Stimulated activated memory B cell treated with anti-CD40 and anti-IgM and Interleukin-4, amounts not matched to agents 10 μg/mL and 1 μg/mL and 100 μg/mL, for 72 hours (primary cell): ENCODE results near the gene PARL.
A peak's percentile ranks its signal among the peaks of the same experiment; 100 is the strongest.
"Not testable (repeated sequence)": the region's sequence is repeated elsewhere in the genome, so short reads cannot be mapped to it uniquely, and the experiment has no call there.

Experiments
- ATAC-seq: fragments of 150-1000 bp; cut with Tn5 transposase; 2 replicates; pipeline ENCODE4 v1.10.0; 2021
- H3K27ac Mint-ChIP-seq: one replicate; pipeline ENCODE4 v1.8.0; 2022; ENCODE audit warnings: mild to moderate bottlenecking, mixed read lengths
- H3K27me3 Mint-ChIP-seq: one replicate; pipeline ENCODE4 v1.8.0; 2022; ENCODE audit warnings: mixed read lengths
- H3K36me3 Mint-ChIP-seq: one replicate; pipeline ENCODE4 v1.8.0; 2022; ENCODE audit warnings: mixed read lengths
- H3K4me1 Mint-ChIP-seq: one replicate; pipeline ENCODE4 v1.8.0; 2022; ENCODE audit warnings: mixed read lengths
- H3K4me3 Mint-ChIP-seq: one replicate; pipeline ENCODE4 v1.8.0; 2022; ENCODE audit warnings: mild to moderate bottlenecking, moderate library complexity, mixed read lengths
- H3K9me3 Mint-ChIP-seq: one replicate; pipeline ENCODE4 v1.8.0; 2022; ENCODE audit warnings: mixed read lengths

The PARL gene

DNA sequence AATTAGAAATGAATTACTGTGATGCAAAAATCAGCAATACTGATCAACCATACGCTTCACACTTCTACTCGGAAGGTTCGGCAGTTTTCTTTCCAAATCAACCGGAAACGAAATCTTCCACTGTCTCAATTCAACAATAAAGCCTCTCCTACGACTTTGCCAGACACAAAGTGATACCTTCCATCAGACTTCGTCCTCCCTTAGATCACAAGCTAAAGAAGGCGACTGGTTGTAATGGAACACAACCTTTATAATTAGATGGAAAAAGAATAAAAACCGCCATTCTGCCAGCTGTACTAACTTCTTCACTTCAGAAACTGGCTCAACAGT lies 618 bp downstream of the PARL start:
- peak; percentile 9 for ATAC-seq
- peak overlapping the region; percentile 97 for H3K27ac Mint-ChIP-seq
- H3K9me3 Mint-ChIP-seq = no peaks in the 10 kb centered on the region

GRCh38 chr3:183883291-183884096 lies 1.2 kb downstream of the PARL start:
- Mint-ChIP-seq H3K4me1 (peaks cover 33% of the 10 kb centered on the region), H3K9me3 (no peaks in the 10 kb centered on the region), H3K36me3 (no peaks in the 10 kb centered on the region), H3K4me3 (peak overlapping the region; percentile 97), H3K27ac (peak overlapping the region; percentile 97), H3K27me3 (peaks cover 11% of the 10 kb centered on the region)
- ATAC-seq = no peak

More for the DNA sequence above, 618 bp downstream of the PARL start:
- Mint-ChIP-seq H3K27me3 (peaks cover 11% of the 10 kb centered on the region), H3K4me1 (peaks cover 27% of the 10 kb centered on the region), H3K36me3 (no peaks in the 10 kb centered on the region), H3K4me3 (peak overlapping the region; percentile 97)

- H3K36me3 Mint-ChIP-seq = peaks cover 11% of the 10 kb centered on the region
- no peak overlapping the region for H3K4me3 Mint-ChIP-seq
- no peaks in the 10 kb centered on the region for H3K9me3 Mint-ChIP-seq
- H3K4me1 Mint-ChIP-seq = peaks cover 39% of the 10 kb centered on the region
- H3K27ac Mint-ChIP-seq = no peak overlapping the region
- H3K27me3 Mint-ChIP-seq = no peaks in the 10 kb centered on the region
- no peak for ATAC-seq
Measured at GRCh38 chr3:183880121-183880520, 4.6 kb downstream of the PARL start.

GRCh38 chr3:183879243-183879642 lies 5.4 kb downstream of the PARL start:
- Mint-ChIP-seq H3K36me3 (peaks cover 11% of the 10 kb centered on the region), H3K9me3 (no peaks in the 10 kb centered on the region), H3K27ac (no peak overlapping the region), H3K27me3 (no peaks in the 10 kb centered on the region), H3K4me3 (no peak overlapping the region), H3K4me1 (peaks cover 39% of the 10 kb centered on the region)
- no peak for ATAC-seq

- no peaks in the 10 kb centered on the region for H3K9me3 Mint-ChIP-seq
- H3K27me3 Mint-ChIP-seq = no peaks in the 10 kb centered on the region
- H3K36me3 Mint-ChIP-seq = peaks cover 11% of the 10 kb centered on the region
- ATAC-seq = no peak
- H3K27ac Mint-ChIP-seq = no peak overlapping the region
- H3K4me3 Mint-ChIP-seq = no peak overlapping the region
- H3K4me1 Mint-ChIP-seq = peaks cover 36% of the 10 kb centered on the region
Measured at GRCh38 chr3:183878071-183878470, 6.6 kb downstream of the PARL start.

DNA sequence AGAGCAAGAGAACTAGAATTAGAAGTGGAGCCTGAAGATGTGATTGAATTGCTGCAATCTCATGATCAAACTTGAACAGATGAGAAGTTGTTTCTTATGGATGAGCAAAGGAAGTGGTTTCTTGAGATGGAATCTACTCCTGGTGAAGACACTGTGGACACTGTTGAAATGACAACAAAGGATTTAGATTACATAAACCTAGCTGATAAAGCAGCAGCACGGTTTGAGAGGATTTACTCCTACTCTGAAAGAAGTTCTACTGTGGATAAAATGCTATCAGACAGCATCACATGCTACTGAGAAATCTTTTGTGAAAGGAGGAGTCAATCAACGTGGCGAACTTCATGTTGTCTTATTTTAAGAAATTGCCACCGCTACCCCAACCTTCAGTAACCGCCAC lies 7.5 kb downstream of the PARL start:
- Mint-ChIP-seq H3K36me3 (peaks cover 11% of the 10 kb centered on the region), H3K4me1 (peaks cover 28% of the 10 kb centered on the region)
- not testable (repeated sequence) for ATAC-seq, H3K27me3 Mint-ChIP-seq, H3K27ac Mint-ChIP-seq, H3K9me3 Mint-ChIP-seq, H3K4me3 Mint-ChIP-seq

DNA sequence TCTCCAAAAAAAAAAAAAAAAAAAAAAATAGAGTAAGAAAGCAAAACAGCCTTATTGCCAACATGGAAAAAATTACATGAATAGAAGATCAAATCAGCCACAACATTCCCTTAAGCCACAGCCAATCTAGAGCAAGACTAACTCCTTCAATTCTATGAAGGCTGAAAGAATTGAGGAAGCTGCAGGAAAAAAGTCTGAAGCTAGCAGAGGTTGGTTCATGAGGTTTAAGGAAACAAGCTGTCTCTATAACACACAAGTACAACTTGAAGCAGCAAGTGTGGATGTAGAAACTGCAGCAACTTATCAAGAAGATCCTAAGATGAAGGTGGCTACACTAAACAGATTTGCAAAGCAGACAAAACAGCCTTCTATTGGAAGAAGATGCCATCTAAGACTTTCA lies 9.3 kb downstream of the PARL start:
- no peak overlapping the region for H3K27ac Mint-ChIP-seq
- H3K36me3 Mint-ChIP-seq = peaks cover 16% of the 10 kb centered on the region
- no peaks in the 10 kb centered on the region for H3K27me3 Mint-ChIP-seq
- no peak overlapping the region for H3K4me3 Mint-ChIP-seq
- no peak for ATAC-seq
- H3K4me1 Mint-ChIP-seq = peaks cover 40% of the 10 kb centered on the region
- no peaks in the 10 kb centered on the region for H3K9me3 Mint-ChIP-seq

DNA sequence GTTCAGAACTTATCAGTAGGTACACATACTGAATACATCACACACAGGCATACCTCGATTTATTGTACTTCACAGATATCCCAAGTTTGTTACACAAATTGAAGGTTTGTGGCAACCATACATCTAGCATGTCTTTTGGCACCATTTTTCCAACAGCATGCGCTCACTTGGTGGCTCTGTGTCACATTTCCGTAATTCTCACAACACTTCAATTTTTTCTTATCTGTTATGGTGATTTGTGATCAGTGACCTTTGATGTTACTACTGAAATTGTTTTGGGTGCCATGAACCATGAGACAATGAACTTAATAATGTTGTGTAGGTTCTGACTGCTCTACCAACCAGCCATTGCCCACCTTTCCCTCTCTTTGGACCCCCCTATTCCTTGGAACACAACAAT lies 10.8 kb downstream of the PARL start:
- no peak for ATAC-seq
- H3K4me1 Mint-ChIP-seq = peaks cover 41% of the 10 kb centered on the region
- H3K27ac Mint-ChIP-seq = no peak overlapping the region
- H3K9me3 Mint-ChIP-seq = no peaks in the 10 kb centered on the region
- H3K36me3 Mint-ChIP-seq = peaks cover 20% of the 10 kb centered on the region
- no peaks in the 10 kb centered on the region for H3K27me3 Mint-ChIP-seq
- no peak overlapping the region for H3K4me3 Mint-ChIP-seq

GRCh38 chr3:183871541-183871940 lies 13.1 kb downstream of the PARL start:
- Mint-ChIP-seq H3K4me3 (no peak overlapping the region), H3K4me1 (peaks cover 30% of the 10 kb centered on the region), H3K27me3 (no peaks in the 10 kb centered on the region), H3K27ac (no peak overlapping the region), H3K36me3 (peaks cover 23% of the 10 kb centered on the region), H3K9me3 (no peaks in the 10 kb centered on the region)
- ATAC-seq = no peak

- Mint-ChIP-seq H3K27me3 (no peaks in the 10 kb centered on the region), H3K4me1 (peaks cover 30% of the 10 kb centered on the region), H3K9me3 (no peaks in the 10 kb centered on the region), H3K27ac (no peak overlapping the region), H3K36me3 (peaks cover 26% of the 10 kb centered on the region), H3K4me3 (no peak overlapping the region)
- ATAC-seq = no peak
Measured at GRCh38 chr3:183870563-183870962, 14.1 kb downstream of the PARL start.

DNA sequence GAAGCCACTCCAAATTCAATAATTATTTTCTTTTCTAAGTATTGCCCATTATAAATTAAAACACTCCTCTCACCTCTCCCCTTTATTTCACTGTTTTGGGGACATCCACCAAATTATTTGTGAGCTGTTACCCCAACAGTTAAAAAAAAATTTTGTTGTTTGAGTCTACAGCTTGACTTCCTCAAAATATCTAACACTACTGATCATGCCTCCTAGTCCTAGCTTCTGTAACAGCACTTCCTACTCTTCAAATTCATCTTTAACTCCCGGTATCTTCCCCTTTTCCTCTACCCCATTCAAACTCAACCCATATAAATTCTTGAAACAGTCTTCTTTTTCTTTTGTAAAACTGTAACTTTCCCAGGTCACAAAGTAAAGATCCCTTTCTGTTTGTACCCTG lies 15.9 kb downstream of the PARL start:
- no peak for ATAC-seq
- Mint-ChIP-seq H3K9me3 (no peaks in the 10 kb centered on the region), H3K4me1 (peaks cover 25% of the 10 kb centered on the region), H3K36me3 (peaks cover 32% of the 10 kb centered on the region), H3K27ac (peak overlapping the region; percentile 11), H3K27me3 (no peaks in the 10 kb centered on the region), H3K4me3 (no peak overlapping the region)

DNA sequence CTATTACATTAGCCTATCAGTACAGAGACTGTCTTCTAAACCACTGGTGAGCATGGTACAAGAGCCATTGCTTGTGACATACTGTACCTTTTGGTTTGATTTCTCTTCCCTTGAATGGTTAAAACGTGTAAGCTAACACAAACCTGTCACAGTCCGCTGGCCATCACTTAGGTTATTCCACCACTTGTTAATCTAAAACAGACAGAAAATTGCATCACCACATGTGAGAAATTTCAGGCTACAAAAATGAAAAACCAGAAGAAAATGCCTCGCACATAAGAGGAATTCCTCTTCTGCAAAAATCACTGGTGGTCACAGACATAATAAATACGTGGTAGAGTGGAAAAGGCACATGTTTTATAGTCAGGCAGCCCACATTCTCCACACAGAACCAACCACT lies 22.1 kb downstream of the PARL start:
- Mint-ChIP-seq H3K27ac (no peak overlapping the region), H3K4me3 (no peak overlapping the region), H3K27me3 (no peaks in the 10 kb centered on the region), H3K36me3 (peaks cover 53% of the 10 kb centered on the region), H3K9me3 (no peaks in the 10 kb centered on the region), H3K4me1 (no peaks in the 10 kb centered on the region)
- no peak for ATAC-seq

DNA sequence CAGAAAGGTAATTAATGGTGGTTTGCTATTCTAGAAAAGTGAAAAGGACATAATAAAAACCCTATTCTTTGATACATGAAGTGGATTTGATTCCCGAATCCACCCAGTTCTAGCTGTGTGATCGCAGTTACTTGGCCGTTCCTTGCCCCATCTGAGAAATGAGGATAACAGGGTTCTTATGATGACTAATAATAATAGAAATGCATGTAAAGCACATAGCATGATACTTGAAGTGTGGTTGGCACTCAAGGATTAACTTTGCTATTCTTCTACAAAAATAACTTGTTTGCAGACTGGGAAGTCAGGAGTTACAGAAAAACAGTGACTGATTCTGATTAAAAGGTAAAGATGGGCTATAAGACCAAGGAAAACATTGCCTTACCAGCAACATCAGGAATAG lies 26.8 kb downstream of the PARL start:
- Mint-ChIP-seq H3K4me1 (no peaks in the 10 kb centered on the region), H3K27ac (no peak overlapping the region), H3K4me3 (no peak overlapping the region), H3K36me3 (peaks cover 76% of the 10 kb centered on the region), H3K27me3 (no peaks in the 10 kb centered on the region), H3K9me3 (no peaks in the 10 kb centered on the region)
- ATAC-seq = no peak

GRCh38 chr3:183854318-183855035 lies 30.2 kb downstream of the PARL start:
- Mint-ChIP-seq H3K27ac (no peak overlapping the region), H3K4me3 (no peak overlapping the region), H3K27me3 (no peaks in the 10 kb centered on the region), H3K36me3 (peaks cover 76% of the 10 kb centered on the region), H3K9me3 (no peaks in the 10 kb centered on the region), H3K4me1 (no peaks in the 10 kb centered on the region)
- ATAC-seq = no peak

DNA sequence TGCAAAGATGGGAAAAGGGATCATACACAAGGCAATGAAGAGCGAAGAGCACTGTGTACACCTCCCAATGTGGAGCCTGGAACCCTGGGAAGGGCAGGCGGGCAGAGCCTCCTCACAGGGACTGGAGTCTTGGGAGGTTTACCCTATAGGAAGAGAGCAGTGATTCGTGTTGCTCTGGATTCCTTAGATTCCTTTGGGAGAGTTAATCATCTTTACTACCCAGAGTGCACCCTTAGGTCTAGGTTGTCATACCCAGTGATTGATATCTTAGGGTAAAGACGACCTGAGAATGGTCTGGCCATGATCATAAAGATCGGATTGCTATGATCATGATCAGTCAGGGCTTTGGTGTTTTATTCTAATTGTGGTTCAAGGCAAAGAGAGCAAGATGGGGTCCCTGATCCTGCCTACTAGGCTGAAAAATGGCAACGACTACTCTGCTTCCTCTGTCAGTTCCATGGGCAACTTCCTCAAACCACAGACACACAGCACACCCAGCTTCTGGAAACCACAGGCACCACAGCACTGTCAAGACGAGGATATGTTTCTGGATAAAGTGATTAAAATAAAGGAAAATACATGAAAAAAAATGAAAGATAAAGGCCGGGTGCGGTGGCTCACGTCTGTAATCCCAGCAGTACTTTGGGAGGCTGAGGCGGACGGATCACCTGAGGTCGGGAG lies 38.9 kb downstream of the PARL start:
- no peak for ATAC-seq
- peak overlapping the region; percentile 53 for H3K27ac Mint-ChIP-seq
- H3K4me3 Mint-ChIP-seq = no peak overlapping the region
- peaks cover 40% of the 10 kb centered on the region for H3K36me3 Mint-ChIP-seq
- no peaks in the 10 kb centered on the region for H3K4me1 Mint-ChIP-seq
- no peaks in the 10 kb centered on the region for H3K9me3 Mint-ChIP-seq
- no peaks in the 10 kb centered on the region for H3K27me3 Mint-ChIP-seq

DNA sequence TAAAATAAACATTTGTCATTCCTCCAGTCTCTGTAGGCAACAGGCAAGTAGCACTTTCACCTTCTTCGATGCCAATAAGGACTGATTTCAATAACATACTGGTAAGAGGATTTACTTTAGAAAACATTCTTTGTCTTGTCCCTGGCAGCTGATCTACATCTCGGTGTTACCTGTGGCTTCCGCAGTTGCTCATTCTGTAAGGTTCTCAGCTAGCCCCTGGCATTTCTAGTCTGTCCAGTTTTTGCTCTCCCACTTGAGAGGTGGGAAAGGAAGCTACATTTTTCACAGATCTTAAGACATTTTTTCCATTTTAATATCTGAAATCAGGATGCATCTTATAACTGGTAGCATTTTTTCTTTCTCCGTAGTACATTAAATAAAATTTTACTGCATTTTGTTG lies 39.6 kb downstream of the PARL start:
- no peaks in the 10 kb centered on the region for H3K27me3 Mint-ChIP-seq
- no peak for ATAC-seq
- H3K4me3 Mint-ChIP-seq = no peak overlapping the region
- no peaks in the 10 kb centered on the region for H3K4me1 Mint-ChIP-seq
- H3K27ac Mint-ChIP-seq = peak overlapping the region; percentile 53
- no peaks in the 10 kb centered on the region for H3K9me3 Mint-ChIP-seq
- peaks cover 35% of the 10 kb centered on the region for H3K36me3 Mint-ChIP-seq
